ENCODE data around the gene GPC3.

GPC3 gene

DNA sequence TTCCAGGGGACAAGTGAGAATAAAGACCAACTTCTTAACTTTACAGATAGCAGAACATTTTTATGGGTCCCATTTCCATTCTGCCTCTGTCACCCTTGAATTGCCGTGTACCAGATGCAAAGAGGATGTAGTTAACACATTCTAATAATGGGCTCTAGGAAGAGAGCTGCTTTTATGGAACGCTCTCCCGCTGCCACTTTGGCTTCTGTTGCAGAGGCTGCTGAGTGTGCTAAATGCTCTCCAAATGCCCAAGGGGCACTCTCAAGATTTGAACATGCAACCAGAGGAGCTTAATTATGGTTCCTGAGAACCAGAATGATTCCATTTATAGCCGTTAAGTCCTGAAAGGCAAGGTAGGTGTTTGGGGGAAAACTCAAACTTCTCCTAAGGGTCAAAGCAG, 28.1 kb upstream of the GPC3 start:
- Histone ChIP-seq H3K4me1 (ENCODE audit: control insufficient read depth, insufficient read depth, low read length) (no peaks in the 10 kb centered on the region; the same call in none of the 2 replicates), H3K36me3 (ENCODE audit: control insufficient read depth in 2 of 2, insufficient read depth in 1 of 2, low read length in 2 of 2) (no peaks in the 10 kb centered on the region), H3K4me3 (ENCODE audit: low read depth, low read length) (no peak overlapping the region), H3K9me3 (ENCODE audit: control insufficient read depth, insufficient read depth, low read depth, low read length) (no peaks in the 10 kb centered on the region), H3K27ac (ENCODE audit: extremely low read depth, low read depth, low read length) (peak overlapping the region; percentile 18; the same call in 1 of the 2 replicates)
- ChIA-PET POLR2A (interaction anchor here (0.8 kb wide), 1 partner anchor 545 kb away, joined by 3 read pairs; no protein-coding TSS in a partner anchor), CTCF (interaction anchor here (1.0 to 1.1 kb wide), 2 partner anchors 48 to 221 kb away, joined by 3 to 5 read pairs; no protein-coding TSS in a partner anchor)
- no peak for TF ChIP-seq ZBTB20 (tag by site-specific recombination; IDR thresholded peaks at IDR 0.05)
- TF ChIP-seq MYNN (tag by site-specific recombination; IDR thresholded peaks at IDR 0.05; ENCODE audit: borderline replicate concordance): no peak
- TF ChIP-seq KLF1 (tag by site-specific recombination; IDR thresholded peaks at IDR 0.05): no peak
- TF ChIP-seq OVOL3 (tag by site-specific recombination; IDR thresholded peaks at IDR 0.05): no peak
- TF ChIP-seq, protein P1, sequence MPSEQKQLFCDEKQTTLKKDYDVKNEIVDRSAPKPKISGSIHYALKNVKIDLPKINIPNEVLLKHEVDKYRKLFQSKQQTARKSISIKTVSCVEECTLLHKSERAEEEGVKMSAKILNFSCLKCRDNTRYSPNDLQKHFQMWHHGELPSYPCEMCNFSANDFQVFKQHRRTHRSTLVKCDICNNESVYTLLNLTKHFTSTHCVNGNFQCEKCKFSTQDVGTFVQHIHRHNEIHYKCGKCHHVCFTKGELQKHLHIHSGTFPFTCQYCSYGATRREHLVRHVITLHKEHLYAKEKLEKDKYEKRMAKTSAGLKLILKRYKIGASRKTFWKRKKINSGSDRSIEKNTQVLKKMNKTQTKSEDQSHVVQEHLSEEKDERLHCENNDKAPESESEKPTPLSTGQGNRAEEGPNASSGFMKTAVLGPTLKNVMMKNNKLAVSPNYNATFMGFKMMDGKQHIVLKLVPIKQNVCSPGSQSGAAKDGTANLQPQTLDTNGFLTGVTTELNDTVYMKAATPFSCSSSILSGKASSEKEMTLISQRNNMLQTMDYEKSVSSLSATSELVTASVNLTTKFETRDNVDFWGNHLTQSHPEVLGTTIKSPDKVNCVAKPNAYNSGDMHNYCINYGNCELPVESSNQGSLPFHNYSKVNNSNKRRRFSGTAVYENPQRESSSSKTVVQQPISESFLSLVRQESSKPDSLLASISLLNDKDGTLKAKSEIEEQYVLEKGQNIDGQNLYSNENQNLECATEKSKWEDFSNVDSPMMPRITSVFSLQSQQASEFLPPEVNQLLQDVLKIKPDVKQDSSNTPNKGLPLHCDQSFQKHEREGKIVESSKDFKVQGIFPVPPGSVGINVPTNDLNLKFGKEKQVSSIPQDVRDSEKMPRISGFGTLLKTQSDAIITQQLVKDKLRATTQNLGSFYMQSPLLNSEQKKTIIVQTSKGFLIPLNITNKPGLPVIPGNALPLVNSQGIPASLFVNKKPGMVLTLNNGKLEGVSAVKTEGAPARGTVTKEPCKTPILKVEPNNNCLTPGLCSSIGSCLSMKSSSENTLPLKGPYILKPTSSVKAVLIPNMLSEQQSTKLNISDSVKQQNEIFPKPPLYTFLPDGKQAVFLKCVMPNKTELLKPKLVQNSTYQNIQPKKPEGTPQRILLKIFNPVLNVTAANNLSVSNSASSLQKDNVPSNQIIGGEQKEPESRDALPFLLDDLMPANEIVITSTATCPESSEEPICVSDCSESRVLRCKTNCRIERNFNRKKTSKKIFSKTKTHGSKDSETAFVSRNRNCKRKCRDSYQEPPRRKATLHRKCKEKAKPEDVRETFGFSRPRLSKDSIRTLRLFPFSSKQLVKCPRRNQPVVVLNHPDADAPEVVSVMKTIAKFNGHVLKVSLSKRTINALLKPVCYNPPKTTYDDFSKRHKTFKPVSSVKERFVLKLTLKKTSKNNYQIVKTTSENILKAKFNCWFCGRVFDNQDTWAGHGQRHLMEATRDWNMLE (tag by site-specific recombination; conservative IDR thresholded peaks at IDR 0.05; ENCODE audit: low read depth): no peak
- TF ChIP-seq ZSCAN16 (tag by site-specific recombination; IDR thresholded peaks at IDR 0.05): no peak
- no peak for TF ChIP-seq ZBTB8A (tag by site-specific recombination; IDR thresholded peaks at IDR 0.05)
- peak; percentile 85 for TF ChIP-seq OSR2 (tag by site-specific recombination; IDR thresholded peaks at IDR 0.05)
- TF ChIP-seq ZNF529 (tag by site-specific recombination; IDR thresholded peaks at IDR 0.05; ENCODE audit: insufficient replicate concordance): no peak
- no peak for TF ChIP-seq ZBTB21 (tag by site-specific recombination; IDR thresholded peaks at IDR 0.05)
- no peak for TF ChIP-seq ZNF776 (tag by site-specific recombination; IDR thresholded peaks at IDR 0.05; ENCODE audit: borderline replicate concordance)
- TF ChIP-seq, protein P2, sequence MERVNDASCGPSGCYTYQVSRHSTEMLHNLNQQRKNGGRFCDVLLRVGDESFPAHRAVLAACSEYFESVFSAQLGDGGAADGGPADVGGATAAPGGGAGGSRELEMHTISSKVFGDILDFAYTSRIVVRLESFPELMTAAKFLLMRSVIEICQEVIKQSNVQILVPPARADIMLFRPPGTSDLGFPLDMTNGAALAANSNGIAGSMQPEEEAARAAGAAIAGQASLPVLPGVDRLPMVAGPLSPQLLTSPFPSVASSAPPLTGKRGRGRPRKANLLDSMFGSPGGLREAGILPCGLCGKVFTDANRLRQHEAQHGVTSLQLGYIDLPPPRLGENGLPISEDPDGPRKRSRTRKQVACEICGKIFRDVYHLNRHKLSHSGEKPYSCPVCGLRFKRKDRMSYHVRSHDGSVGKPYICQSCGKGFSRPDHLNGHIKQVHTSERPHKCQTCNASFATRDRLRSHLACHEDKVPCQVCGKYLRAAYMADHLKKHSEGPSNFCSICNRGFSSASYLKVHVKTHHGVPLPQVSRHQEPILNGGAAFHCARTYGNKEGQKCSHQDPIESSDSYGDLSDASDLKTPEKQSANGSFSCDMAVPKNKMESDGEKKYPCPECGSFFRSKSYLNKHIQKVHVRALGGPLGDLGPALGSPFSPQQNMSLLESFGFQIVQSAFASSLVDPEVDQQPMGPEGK (tag by site-specific recombination; IDR thresholded peaks at IDR 0.05): no peak
- TF ChIP-seq ZFP3 (tag by site-specific recombination; IDR thresholded peaks at IDR 0.05; ENCODE audit: low read depth): no peak
- no peak for TF ChIP-seq ZNF121 (tag by site-specific recombination; IDR thresholded peaks at IDR 0.05)
- no peak for TF ChIP-seq ZNF157 (tag by site-specific recombination; IDR thresholded peaks at IDR 0.05)
- TF ChIP-seq, protein P3, sequence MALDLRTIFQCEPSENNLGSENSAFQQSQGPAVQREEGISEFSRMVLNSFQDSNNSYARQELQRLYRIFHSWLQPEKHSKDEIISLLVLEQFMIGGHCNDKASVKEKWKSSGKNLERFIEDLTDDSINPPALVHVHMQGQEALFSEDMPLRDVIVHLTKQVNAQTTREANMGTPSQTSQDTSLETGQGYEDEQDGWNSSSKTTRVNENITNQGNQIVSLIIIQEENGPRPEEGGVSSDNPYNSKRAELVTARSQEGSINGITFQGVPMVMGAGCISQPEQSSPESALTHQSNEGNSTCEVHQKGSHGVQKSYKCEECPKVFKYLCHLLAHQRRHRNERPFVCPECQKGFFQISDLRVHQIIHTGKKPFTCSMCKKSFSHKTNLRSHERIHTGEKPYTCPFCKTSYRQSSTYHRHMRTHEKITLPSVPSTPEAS (tag by site-specific recombination; IDR thresholded peaks at IDR 0.05): no peak
- no peak for TF ChIP-seq SP7 (tag by site-specific recombination; IDR thresholded peaks at IDR 0.05)
- no peak for TF ChIP-seq ZNF48 (tag by site-specific recombination; IDR thresholded peaks at IDR 0.05)
- TF ChIP-seq GFI1B (tag by site-specific recombination; IDR thresholded peaks at IDR 0.05): no peak
- peak; percentile 46; the same call in 1 of the 2 replicates for TF ChIP-seq ZSCAN30 (tag by site-specific recombination; IDR thresholded peaks at IDR 0.05)
- TF ChIP-seq ZNF202 (tag by site-specific recombination; IDR thresholded peaks at IDR 0.05; ENCODE audit: borderline replicate concordance): no peak
- no peak for TF ChIP-seq RBAK (tag by site-specific recombination; IDR thresholded peaks at IDR 0.05)
- no peak for TF ChIP-seq ZXDB (tag by site-specific recombination; IDR thresholded peaks at IDR 0.05)
- no peak for TF ChIP-seq ZNF792 (tag by site-specific recombination; IDR thresholded peaks at IDR 0.05)
- TF ChIP-seq ZNF16 (tag by site-specific recombination; IDR thresholded peaks at IDR 0.05; ENCODE audit: low read depth): no peak
- TF ChIP-seq SALL2 (tag by site-specific recombination; IDR thresholded peaks at IDR 0.05; ENCODE audit: borderline replicate concordance): no peak
- TF ChIP-seq, protein P4, sequence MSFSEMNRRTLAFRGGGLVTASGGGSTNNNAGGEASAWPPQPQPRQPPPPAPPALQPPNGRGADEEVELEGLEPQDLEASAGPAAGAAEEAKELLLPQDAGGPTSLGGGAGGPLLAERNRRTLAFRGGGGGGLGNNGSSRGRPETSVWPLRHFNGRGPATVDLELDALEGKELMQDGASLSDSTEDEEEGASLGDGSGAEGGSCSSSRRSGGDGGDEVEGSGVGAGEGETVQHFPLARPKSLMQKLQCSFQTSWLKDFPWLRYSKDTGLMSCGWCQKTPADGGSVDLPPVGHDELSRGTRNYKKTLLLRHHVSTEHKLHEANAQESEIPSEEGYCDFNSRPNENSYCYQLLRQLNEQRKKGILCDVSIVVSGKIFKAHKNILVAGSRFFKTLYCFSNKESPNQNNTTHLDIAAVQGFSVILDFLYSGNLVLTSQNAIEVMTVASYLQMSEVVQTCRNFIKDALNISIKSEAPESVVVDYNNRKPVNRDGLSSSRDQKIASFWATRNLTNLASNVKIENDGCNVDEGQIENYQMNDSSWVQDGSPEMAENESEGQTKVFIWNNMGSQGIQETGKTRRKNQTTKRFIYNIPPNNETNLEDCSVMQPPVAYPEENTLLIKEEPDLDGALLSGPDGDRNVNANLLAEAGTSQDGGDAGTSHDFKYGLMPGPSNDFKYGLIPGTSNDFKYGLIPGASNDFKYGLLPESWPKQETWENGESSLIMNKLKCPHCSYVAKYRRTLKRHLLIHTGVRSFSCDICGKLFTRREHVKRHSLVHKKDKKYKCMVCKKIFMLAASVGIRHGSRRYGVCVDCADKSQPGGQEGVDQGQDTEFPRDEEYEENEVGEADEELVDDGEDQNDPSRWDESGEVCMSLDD (tag by site-specific recombination; IDR thresholded peaks at IDR 0.05): no peak
- no peak for TF ChIP-seq ZBTB17 (tag by site-specific recombination; IDR thresholded peaks at IDR 0.05)

Measured in HEK293 (cell line).